Heart left ventricle (tissue), 16 donors: ENCODE data around the gene HIRIP3. TPM values are rescaled to one million over a fixed set of nuclear protein-coding genes. Genes with fewer than 3 reads are reported as not detected.

Experiments
- ATAC-seq, 4 donors: fragments of 200-7000 bp; cut with Tn5 transposase; one replicate each; pipeline ENCODE4 v1.9.1; 2020 to 2022; ENCODE audit warnings: moderate library complexity in 4 of 4, mild to moderate bottlenecking in 3 of 4, moderate number of reproducible peaks in 1 of 4
- DNase-seq, 5 donors: peaks; one replicate each; pipeline ENCODE4 v3.0.0-alpha.2; 2020
- H3K27ac ChIP-seq, 12 donors: fragments of 200-600 bp; sonication (generic) in 4 of 12; one replicate each; pipeline versions ENCODE4 v1.5.0 to v1.8.0; 2016 to 2022; ENCODE audit warnings: mild to moderate bottlenecking in 2 of 12
- H3K27me3 ChIP-seq, 9 donors: fragments of 200-600 bp; sonication (generic) in 2 of 9; one replicate each; pipeline versions ENCODE4 v1.5.1 to v1.8.0; 2016 to 2022; ENCODE audit warnings: mild to moderate bottlenecking in 3 of 9
- H3K36me3 ChIP-seq, 9 donors: fragments of 200-600 bp; sonication (generic) in 2 of 9; one replicate each; pipeline versions ENCODE4 v1.5.0 to v1.8.0; 2018 to 2022; ENCODE audit warnings: mild to moderate bottlenecking in 2 of 9
- H3K4me1 ChIP-seq, 12 donors: fragments of 200-600 bp; sonication (generic) in 4 of 12; one replicate each; pipeline versions ENCODE4 v1.5.0 to v1.8.0; 2016 to 2022; ENCODE audit warnings: mild to moderate bottlenecking in 3 of 12
- H3K4me3 ChIP-seq, 12 donors: fragments of 200-600 bp; sonication (generic) in 4 of 12; one replicate each; pipeline versions ENCODE4 v1.5.0 to v1.8.0; 2017 to 2022; ENCODE audit warnings: mild to moderate bottlenecking in 9 of 12, moderate library complexity in 4 of 12
- H3K9me3 ChIP-seq, 12 donors: fragments of 200-600 bp; sonication (generic) in 4 of 12; one replicate each; pipeline versions ENCODE4 v1.5.0 to v1.8.0; 2016 to 2022; ENCODE audit warnings: mild to moderate bottlenecking in 1 of 12
- CTCF ChIP-seq, 12 donors: fragments of 200-600 bp; sonication (generic) in 4 of 12; IDR thresholded peaks; one replicate each; pipeline versions ENCODE4 v1.5.0 to v1.8.0; 2018 to 2022; ENCODE audit warnings: antibody characterized with exemption in 12 of 12, mild to moderate bottlenecking in 5 of 12
- POLR2A ChIP-seq, 2 donors: fragments of 450-650 bp; IDR thresholded peaks; one replicate each; pipeline ENCODE4 v1.6.1; 2017; ENCODE audit warnings: antibody characterized with exemption in 2 of 2, mild to moderate bottlenecking in 2 of 2, moderate library complexity in 2 of 2
- WGBS, 4 donors: extraction: QIAGEN DNeasy Blood & Tissue Kit in 2 of 4; methylation state at CpG; one replicate each; pipeline versions ENCODE4 v1.1.5 to v1.1.7; 2013 to 2018; 5-methylcytosine and 5-hydroxymethylcytosine counted together
- intact Hi-C, 10 donors: fragments of 100-400 bp; cut with DNase I; formaldehyde crosslinking; loops; one replicate each; pipeline versions ENCODE4 v1.11.1 to v1.14.2; 2022
- polyA plus RNA-seq, 2 donors: library from polyadenylated mRNA; stranded (reverse); fragments of 200-250 nt; gene quantifications; one replicate each; pipeline ENCODE4 v1.2.3, GENCODE V29; 2013
- total RNA-seq, 9 donors: library from RNA; depleted of rRNA in 2 of 9; stranded (reverse); fragments of >200 nt in 2 of 9; fragmentation: NEBNext Ultra II Directional in 3 of 9; extraction: Animal tissue kit (Norgen Biotek cat#: 25700) in 3 of 9; gene quantifications; one replicate each; pipeline versions ENCODE4 v1.1.0 to v1.2.4, GENCODE V29; 2016 to 2023
- donor health status: ischemic (EF 13 %, LVEDD 7.1; RV severe dilation, severe dysfunction).
- donor health status: healthy with polysubstance abuse.
- donor health status: DM: no; HTN: yes; CAD: no.
- donor health status: DM: no; HTN: no; CAD: no.
- donor health status: ischemic (EF 25% LVEDD 6.9; RV normal size, moderate dysfunction).
- donor health status: ischemic (EF 25% LVEDD 5.7; RV mildly dilated, moderate dysfunction).
- donor health status: healthy.
- donor health status: DM: yes; HTN: yes; CAD: no.
- donor health status: ischemic (EF 35%, LVEDD 5.7; RV mildly dilated, moderate dysfunction).
- donor health status: nonischemic (EF 11% LVEDD 7.7; RV severe dilation, severe dysfunction).
- donor health status: DM: yes; HTN: yes; CAD: no.
- donor health status: PGD.
- donor health status: ischemic (EF 29% LVEDD 5.4; RV normal size, mild dysfunction).
- donor health status: nonischemic (EF 23%, LVEDD 6.1; RV moderate dilation, normal function).

HIRIP3 gene
- total and polyA plus RNA-seq, 11 donors: 13.3 to 27.4 (median 17.6) TPM

GRCh38 chr16:29972992-29973383 is 22.4 kb downstream of the HIRIP3 start:
- Histone ChIP-seq H3K9me3 (no peaks in the 10 kb centered on the region), H3K27ac (peak overlapping the region in 8 of 12 donors; percentile 12 to 97 (median 96)), H3K4me3 (peak overlapping the region in 7 of 12 donors; percentile 70 to 97 (median 90)), H3K4me1 (peaks cover 0 to 48% (median 31%) of the 10 kb centered on the region in 12 donors), H3K36me3 (peaks cover 0 to 52% (median 44%) of the 10 kb centered on the region in 9 donors), H3K27me3 (no peaks in the 10 kb centered on the region)
- intact Hi-C loops: loop anchor here in 4 of 10 donors (1.0 to 5.0 kb wide), 5 partner anchors 11 to 1021 kb away; partner anchors contain the start of genes KCTD13 (in 2 of the 4), HIRIP3 (in 1 of the 4), NFATC2IP (in 1 of the 4) and TMEM219 (in 1 of the 4)
- no peak for ATAC-seq
- no peak for TF ChIP-seq POLR2A (IDR thresholded peaks at IDR 0.05)
- TF ChIP-seq CTCF (IDR thresholded peaks at IDR 0.05): no peak
- DNase-seq: no peak
- whole genome bisulfite sequencing, 4 donors: 60 to 65% (median 62%) methylated on average over 6 of the region's 6 CpGs

- DNase-seq: no peak
- TF ChIP-seq POLR2A (IDR thresholded peaks at IDR 0.05) (no peak), CTCF (IDR thresholded peaks at IDR 0.05) (no peak)
- no peaks in the 10 kb centered on the region for H3K9me3 ChIP-seq
- H3K4me1 ChIP-seq: peaks cover 0 to 44% (median 26%) of the 10 kb centered on the region in 12 donors
- peaks cover 0 to 52% (median 42%) of the 10 kb centered on the region in 9 donors for H3K36me3 ChIP-seq
- 93 to 100% (median 95%) methylated on average over 1 of the region's 1 CpG for WGBS, 4 donors
- intact Hi-C loops: loop anchor here in 3 of 10 donors (2.0 to 5.0 kb wide), 3 partner anchors 22 to 1020 kb away; partner anchors contain the start of genes HIRIP3 (in 1 of the 3), KCTD13 (in 1 of the 3) and NFATC2IP (in 1 of the 3)
- no peak for ATAC-seq
- peak overlapping the region in 2 of 12 donors; percentile 96 to 97 for H3K27ac ChIP-seq
- no peaks in the 10 kb centered on the region for H3K27me3 ChIP-seq
- H3K4me3 ChIP-seq: no peak overlapping the region
Observed at GRCh38 chr16:29972500-29972899, 22.9 kb downstream of the HIRIP3 start.

DNA sequence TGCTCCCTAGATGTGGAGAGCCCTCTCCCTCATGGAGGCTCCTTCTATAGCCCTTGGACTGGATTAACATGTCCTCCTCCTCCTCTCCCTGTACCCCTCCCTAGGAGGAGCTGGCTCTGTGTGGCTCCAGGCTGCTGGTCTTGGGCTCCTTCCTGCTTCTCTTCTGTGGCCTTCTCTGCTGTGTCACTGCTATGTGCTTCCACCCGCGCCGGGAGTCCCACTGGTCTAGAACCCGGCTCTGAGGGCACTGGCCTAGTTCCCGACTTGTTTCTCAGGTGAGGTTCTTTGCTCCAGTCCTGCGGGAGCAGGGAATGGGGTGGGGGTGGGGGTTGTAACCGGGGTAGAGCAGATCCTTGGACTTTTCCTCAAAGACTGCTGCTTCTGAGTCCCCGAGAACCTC is 24.1 kb downstream of the HIRIP3 start:
- Histone ChIP-seq H3K36me3 (peaks cover 0 to 63% (median 53%) of the 10 kb centered on the region in 9 donors), H3K4me3 (no peak overlapping the region), H3K27ac (no peak overlapping the region), H3K27me3 (no peaks in the 10 kb centered on the region), H3K4me1 (peaks cover 0 to 32% (median 16%) of the 10 kb centered on the region in 12 donors), H3K9me3 (no peaks in the 10 kb centered on the region)
- ATAC-seq (no peak), DNase-seq (no peak)
- intact Hi-C loops: loop anchor here in 2 of 10 donors (5.0 kb wide), 2 partner anchors 44 to 1019 kb away; partner anchors contain the start of genes KCTD13 (in 1 of the 2) and NFATC2IP (in 1 of the 2)
- WGBS, 4 donors: 86 to 94% (median 93%) methylated on average over 8 of the region's 8 CpGs
- TF ChIP-seq POLR2A (IDR thresholded peaks at IDR 0.05): no peak
- no peak for TF ChIP-seq CTCF (IDR thresholded peaks at IDR 0.05)

DNA sequence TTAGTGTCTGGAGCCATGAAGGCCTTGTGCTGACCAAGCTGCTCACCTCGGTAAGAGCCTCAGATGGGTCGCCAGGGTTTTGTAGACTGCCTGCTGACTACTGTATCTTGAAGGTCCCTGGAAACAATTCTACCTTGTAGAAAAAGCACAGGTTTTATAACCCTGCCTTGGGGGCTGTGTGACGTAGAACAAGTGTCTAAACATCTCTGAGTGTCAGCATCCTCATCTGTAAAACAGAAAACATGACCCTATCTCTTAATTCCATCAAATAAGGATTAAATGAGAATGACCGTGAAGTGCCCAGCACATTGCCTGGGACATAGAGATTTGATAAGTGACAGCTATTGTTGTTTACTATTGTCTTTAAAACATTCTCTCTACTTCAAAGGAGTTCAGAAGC is 27.2 kb downstream of the HIRIP3 start:
- WGBS, 4 donors: 93 to 100% (median 94%) methylated on average over 4 of the region's 4 CpGs

More for the DNA sequence above, 27.2 kb downstream of the HIRIP3 start:
- DNase-seq (no peak), ATAC-seq (no peak)
- no peaks in the 10 kb centered on the region for H3K27me3 ChIP-seq
- TF ChIP-seq CTCF (IDR thresholded peaks at IDR 0.05): no peak
- TF ChIP-seq POLR2A (IDR thresholded peaks at IDR 0.05): no peak
- H3K27ac ChIP-seq: no peak overlapping the region
- H3K4me1 ChIP-seq: peaks cover 0 to 24% (median 7%) of the 10 kb centered on the region in 12 donors
- peaks cover 0 to 87% (median 56%) of the 10 kb centered on the region in 9 donors for H3K36me3 ChIP-seq
- no peaks in the 10 kb centered on the region for H3K9me3 ChIP-seq
- intact Hi-C loops: loop anchor here in 1 of 10 donors (5.0 kb wide), 1 partner anchor 34 kb away; no protein-coding TSS in a partner anchor
- H3K4me3 ChIP-seq: no peak overlapping the region
